HG03159 (cell line): ENCODE data around the gene ACVR2A.
A peak's percentile ranks its signal among the peaks of the same experiment; 100 is the strongest.

Experiments
- ATAC-seq: cut with Tn5 transposase; IDR thresholded peaks from one replicate; pipeline ENCODE4 v1.9.1; 2021; ENCODE audit warnings: mild to moderate bottlenecking, moderate library complexity; ENCODE audit not compliant: unreplicated experiment

The ACVR2A gene

GRCh38 chr2:147844697-147845410 is at the start of gene ACVR2A:
TSS of gene ACVR2A (plus strand) at chr2:147845029. CDS start at chr2:147845153, 124 bp downstream.
- peak; percentile 37 for ATAC-seq

DNA sequence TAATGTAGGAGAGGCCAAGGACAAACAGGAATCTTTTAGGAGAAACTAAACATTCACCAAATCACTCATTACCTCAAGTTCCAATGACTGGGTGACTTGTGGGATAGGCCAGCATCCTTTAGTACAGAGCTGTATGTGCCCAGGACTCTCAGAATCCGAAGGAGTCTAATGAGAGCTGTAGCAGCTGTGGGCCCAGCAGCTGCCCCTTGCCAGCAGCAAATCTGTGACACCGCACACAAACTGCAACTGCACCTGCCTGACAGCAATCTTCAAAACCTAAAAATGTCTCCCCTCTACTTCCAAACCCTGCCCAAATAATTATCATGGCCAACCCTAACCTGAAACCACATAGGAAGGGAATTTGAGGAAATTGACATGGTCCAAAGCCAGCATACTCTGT is 44.5 kb upstream of the ACVR2A start:
- ATAC-seq = no peak

DNA sequence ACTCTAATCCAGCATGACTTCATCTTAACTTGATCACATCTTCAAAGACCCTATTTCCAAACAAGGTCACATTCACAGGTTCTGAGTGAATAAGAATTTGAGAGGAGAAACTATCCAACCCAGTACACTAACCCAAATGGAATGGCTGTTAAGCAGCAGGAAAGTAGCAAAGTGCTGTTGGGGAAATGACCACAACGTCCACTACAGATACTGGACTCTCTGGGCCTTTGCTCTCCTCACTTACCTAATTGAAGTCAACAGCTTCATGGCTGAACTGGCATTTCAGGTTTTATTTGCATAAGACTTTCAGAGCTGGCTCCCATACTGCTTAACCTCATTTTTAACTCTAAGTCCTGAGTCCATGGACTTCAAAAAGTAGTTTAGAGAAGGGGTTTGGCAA is 38.0 kb upstream of the ACVR2A start:
- no peak for ATAC-seq

DNA sequence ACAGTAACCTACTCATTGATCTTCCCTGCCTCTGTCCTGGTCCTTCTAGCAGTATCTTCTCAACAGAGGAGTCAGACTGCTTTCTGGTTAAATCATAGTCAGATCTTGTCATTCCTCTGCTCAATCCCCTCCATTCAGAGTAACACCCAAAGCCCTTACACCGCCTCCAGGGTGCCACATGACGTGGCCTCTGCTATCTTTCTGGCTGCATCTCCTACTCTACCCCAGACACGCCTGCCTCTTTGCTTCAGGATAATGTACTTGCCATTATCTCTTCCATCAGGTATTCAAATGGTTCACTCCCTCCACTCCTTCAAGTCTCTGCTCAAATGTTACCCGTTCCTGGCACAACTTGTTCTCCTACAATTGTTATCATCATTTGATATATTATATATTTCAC is 36.3 kb upstream of the ACVR2A start:
- ATAC-seq = no peak

DNA sequence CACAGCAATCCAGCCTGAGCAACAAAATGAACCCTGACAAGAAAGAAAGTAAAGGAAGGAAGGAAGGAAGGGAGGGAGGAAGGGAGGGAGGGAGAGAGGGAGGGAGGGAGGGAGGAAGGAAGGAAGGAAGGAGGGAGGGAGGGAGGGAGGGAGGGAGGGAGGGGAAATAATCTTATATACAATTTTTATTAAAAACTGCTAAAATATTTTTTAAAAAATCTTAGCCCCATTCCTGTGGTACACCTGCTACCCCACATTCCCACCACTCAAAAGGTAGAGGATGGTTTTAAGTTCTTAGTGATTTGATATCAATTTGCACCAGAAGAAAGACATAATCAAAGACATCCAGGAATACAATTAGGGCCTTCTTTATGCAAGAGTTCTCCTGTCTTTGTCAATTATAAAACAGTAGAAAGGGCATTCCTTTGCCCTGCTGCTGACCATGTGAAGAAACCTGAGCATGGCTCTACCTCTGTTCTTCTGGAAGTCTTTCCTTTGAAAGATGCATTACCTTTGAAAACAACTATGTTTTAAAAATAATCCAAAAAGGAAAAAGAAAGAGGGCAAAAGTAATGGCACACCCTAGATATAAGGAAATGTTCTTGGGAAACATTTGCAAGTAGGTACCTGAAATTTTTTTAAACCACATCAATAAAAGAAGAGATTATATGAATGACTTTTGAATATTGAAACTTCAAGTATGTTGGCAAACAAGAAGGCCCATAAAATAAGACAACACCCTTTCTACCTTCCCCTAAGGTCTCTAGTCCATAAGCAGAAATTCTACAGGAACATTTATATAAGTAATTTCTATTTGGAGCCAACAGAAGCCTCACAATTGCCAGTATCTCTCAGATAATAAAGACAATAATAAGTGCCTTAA is 33.7 kb upstream of the ACVR2A start:
- ATAC-seq = no peak

GRCh38 chr2:147818741-147819140 is 26.1 kb upstream of the ACVR2A start:
- no peak for ATAC-seq

DNA sequence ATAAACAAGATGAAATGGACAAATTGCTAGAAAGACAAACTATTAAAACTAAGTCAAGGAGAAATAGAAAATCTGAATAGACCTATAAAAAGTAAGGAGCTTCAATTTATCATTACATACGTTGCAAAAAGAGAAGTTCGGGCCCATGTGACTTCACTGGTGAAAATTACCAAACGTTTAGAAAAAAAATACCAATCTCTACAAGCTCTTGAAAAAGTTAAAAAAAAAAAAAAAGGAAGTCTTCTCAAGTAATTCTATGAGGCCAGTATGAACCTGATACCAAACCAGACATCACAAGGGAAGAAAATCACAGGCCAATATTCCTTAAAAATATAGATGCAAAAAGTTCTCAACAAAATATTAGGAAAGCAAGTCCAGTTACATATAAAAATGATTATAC is 20.2 kb upstream of the ACVR2A start:
- ATAC-seq = no peak

DNA sequence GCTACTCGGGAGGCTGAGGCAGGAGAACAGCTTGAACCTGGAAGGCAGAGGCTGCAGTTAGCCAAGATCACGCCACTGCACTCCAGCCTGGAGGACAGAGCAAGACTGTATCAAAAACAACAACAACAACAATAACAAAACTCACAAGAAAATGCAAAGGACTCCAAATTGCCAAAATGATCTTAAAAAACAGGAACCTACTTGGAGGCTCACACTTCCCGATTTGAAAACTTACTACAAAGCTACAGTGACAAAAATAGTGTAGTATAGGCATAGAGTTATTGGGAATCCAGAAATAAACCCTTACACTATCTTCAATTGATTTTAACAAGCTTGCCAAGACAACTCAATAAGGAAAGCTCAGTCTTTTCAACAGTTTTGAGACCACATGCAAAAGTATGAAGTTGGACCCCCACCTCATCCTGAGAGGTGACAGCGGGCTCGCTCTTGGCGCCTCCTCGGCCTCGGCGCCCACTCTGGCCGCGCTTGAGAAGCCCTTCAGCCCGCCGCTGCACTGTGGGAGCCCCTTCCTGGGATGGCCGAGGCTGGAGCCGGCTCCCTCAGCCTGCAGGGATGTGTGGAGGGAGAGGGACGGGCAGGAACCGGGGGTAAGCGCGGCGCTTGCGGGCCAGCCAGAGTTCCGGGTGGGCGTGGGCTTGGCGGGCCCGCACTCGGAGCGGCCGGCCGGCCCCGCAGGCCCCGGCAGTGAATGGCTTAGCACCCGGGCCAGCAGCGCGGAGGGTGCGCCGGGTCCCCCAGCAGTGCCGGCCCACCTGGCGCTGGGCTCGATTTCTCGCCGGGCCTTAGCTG is 18.3 kb upstream of the ACVR2A start:
- no peak for ATAC-seq

DNA sequence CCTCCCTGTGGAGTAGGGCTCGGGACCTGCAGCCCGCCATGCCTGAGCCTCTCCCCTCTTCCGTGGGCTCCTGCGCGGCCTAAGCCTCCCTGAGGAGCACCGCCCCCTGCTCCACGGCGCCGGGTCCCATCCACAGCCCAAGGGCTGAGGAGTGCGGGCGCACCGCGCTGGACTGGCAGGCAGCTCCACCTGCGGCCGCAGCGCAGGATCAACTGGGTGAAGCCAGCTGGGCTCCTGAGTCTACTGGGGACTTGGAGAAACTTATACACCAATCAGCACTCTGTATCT is 17.8 kb upstream of the ACVR2A start:
- no peak for ATAC-seq

- no peak for ATAC-seq
Observed at GRCh38 chr2:147829106-147829505, 15.7 kb upstream of the ACVR2A start.

DNA sequence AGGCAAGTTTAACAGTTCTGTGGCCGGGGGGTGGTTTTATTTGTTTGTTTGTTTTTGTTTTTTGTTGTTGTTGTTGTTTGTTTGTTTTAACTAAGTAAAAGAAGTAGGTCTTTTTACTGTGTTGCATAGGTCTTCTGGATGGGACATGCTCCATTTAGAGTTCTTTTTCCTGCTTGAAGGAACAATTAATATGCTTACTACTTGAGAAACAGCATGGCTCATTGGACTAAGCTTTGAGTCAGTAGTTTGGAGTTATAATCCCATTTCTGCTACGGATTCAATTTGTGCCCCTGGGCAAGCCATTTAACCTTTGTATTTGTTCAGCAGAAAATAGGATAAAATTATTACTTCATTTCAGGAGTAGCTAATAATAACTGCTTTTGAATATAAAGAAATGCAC is 8.7 kb upstream of the ACVR2A start:
- ATAC-seq = no peak

DNA sequence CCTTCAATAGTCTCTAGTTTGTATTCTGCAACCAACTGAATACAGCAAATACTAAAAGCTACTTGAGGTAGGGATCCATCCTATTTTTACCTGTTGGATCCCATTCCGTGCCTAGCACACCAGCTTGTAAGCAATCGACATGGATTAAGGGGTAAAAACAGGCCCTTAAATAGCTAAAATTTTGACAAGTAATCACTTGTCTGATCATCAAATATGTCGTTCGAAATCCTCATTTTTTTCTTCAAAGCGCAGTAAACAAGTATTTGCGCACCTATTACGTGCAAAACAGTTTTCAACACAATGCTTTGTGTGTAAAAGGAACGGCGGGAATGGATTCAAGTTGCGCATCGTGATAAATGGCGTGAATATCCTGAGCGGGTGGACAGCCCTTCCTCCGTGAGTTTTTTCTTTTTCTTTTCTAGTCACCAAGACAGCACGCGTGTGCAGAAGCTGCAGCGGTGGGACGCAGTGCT is 1.4 kb upstream of the ACVR2A start:
- no peak for ATAC-seq

- ATAC-seq = peak; percentile 85
Observed at GRCh38 chr2:147843864-147844696, 749 bp upstream of the ACVR2A start.

DNA sequence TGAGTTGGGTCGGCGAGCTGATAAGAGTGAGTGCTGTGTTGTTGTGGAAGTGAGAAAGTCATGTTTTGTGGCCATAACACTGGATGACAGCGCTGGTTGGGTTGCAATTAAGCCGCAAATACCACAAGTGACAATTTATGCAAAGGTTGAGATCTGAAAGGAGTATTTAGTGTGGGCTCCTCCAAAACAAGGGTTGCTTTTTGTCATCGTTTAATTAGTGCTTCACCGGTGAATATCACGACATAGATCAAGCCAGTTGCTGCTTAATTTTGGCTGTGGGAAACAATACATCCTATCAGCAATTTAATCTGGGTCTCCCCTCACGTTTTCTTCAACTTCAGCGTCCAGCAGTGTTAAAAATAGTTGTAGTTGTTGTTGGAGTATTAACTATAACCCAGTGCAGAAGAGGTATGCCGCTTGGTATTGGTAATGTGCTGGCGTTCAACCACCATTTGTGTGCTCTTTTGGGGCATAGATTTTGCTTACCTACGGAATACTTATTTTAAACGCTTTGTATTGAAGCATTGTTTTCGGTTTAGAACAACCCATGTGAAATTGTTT is 662 bp downstream of the ACVR2A start:
- peak; percentile 48 for ATAC-seq

- ATAC-seq = no peak
Observed at GRCh38 chr2:147846412-147847081, 1.7 kb downstream of the ACVR2A start.

GRCh38 chr2:147847746-147848391 is 3.0 kb downstream of the ACVR2A start:
- no peak for ATAC-seq

- no peak for ATAC-seq
Observed at GRCh38 chr2:147850838-147851237, 6.0 kb downstream of the ACVR2A start.

DNA sequence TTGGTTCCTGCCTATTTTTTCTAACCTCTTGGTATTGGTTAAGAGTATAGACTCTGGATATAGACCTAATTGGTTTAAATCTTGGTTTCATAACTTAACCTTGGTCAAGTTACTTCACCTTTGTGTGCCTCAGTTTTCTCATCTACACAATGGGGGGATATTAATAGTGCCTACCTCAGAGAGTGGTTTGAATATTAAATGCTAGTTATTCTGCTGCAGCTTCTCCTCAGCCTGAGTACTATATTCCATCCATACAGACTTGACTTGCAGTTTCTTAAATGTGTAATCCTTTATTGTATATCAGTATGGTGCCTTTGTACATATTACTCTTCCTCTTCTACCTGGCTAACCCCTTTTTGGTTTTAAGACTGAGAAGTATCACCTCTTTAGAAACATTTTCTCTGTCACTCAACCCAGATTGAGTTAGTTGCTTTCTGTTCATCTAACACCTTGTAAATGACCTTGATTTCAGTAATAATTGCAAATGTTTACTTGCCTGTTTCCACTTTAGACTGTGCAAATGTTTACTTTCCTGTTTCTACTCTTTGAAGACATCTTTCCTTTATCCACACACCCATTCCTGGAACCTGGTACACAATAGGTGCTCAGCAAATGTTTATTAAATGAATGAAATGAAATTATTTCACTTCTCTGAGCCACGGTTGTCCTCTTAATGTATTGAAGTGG is 6.6 kb downstream of the ACVR2A start:
- ATAC-seq = no peak
